Inferior parietal cortex (tissue), 1 donor: ENCODE measurements around the gene KCND3.

ENCODE experiments used
- DNase-seq: peaks from one replicate; pipeline ENCODE4 v3.0.0-alpha.2; 2016; ENCODE audit errors: extremely low spot score

KCND3 gene

DNA sequence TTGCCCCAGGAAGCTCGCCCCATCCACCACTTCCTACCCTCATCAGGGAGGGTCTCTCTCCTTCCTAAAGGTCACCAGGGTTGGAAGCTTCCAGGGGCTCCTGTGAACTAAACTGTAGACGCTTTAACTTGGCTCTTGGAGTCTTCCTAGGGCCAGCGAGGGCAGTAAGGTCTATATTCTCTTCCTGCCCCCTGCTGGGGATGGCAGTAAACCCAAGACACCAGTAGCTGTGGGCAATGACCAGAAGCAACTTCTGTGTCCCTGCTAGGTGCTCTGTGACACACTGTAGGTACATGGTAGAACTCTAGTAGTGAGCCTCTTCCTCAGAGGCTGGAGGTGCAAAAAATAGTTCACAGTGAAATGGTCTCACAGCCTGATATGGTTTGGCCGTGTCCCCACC, 30.0 kb downstream of the KCND3 start:
- DNase-seq = no peak

DNA sequence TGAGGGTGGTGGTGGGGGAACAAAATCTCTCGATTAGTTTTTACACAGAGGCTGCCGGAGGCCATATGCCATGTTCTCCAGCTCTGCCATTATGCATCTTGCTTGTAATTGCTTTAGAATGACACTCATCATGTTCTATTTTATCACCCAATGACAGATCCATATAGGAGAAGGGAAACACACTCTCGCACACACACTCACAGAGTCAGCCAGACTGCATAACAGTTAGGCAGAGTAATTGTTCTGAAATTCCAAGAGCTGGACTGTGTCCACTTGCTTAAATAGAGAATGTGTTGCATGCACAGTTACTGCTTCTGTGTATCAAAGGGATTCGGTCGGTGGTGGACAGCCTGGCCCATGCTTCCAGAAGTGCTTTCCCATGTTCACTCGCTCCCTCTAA, 30.6 kb downstream of the KCND3 start:
- DNase-seq = no peak

DNA sequence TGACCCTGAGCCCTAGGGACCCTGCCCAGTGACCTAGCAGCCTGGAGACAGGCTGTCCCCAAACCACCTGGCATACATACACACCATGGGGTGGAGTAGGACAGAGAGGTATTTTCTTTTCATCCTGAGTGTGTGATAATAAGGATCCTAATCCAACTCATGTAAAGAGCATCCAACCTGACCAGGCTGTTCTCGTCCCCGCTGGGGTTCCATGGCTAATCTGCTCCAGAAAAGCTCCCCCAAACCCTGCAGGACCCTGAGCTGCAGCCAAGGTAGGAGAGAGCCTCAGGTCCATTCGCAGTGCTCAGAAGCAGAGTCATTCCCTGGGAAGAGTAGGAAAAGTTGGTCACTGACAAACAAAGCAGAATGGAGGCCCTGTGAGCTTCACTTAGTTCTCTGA, 31.4 kb downstream of the KCND3 start:
- no peak for DNase-seq

DNA sequence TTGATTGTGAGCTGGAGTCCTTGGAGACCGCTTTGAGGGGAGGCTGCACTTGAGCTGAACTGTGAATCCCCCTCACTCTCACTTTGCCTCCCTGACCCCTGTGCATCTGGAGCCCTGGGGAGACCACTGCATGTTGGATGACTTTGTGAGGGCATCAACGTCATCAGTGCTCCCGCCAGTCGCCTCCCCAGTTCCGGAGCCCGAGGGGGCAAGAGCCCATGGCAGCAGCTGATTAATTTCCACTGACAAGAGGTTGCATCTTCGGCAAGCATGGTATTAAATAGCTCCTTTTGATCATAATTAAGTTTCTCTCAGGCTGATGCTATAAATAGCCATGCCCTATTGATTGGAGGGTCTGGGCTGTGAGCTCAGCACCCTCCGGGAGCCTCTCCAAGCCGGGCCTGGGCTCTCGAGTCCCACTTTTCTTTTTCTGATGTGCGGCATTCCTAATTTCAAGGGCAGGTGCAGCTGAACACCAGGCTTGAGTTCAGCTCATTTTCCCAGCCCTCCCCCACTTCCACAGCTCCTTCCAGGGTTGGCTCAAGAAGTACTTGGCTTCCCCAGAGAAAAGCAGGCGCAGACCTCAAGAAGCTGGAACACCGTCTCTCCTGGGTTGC, 33.2 kb downstream of the KCND3 start:
- DNase-seq = no peak

DNA sequence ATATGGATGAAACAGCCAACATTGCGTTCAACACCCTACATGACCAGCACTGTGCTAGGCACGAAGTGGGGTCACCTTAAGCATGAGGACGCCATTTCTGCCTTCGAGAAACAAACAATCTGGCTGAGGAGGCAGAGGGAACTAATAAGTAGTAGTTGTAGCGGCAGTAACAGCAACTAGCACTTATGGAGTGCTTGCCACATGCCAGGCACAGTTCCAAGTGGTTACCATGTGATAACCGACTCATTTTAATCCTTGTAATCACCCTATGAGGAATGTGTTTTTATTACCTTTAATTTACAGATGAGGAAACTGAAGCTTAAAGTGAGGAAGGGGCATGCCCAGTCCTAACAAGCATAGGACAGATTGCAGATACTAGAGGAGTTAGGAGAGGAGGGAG, 33.7 kb downstream of the KCND3 start:
- no peak for DNase-seq

DNA sequence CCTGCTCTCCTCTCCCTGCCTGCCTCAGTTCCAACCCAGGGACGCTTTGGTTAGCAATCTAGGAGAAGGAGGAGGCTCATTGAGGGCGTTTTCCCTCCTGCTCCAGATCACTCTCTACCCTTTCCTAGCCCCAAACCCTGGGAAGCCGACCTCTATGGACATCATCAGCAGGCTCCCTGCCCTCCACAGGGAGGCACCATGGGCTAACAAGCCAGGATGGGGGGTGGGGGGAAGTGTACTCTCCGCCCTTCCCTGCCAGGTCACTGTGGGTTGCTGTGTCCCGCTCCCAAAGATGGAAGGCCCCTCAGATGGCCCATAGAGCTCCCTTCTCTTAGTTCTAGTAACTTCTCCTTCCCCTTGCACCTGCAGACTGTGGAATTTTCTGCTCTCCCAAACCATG, 35.7 kb downstream of the KCND3 start:
- no peak for DNase-seq

DNA sequence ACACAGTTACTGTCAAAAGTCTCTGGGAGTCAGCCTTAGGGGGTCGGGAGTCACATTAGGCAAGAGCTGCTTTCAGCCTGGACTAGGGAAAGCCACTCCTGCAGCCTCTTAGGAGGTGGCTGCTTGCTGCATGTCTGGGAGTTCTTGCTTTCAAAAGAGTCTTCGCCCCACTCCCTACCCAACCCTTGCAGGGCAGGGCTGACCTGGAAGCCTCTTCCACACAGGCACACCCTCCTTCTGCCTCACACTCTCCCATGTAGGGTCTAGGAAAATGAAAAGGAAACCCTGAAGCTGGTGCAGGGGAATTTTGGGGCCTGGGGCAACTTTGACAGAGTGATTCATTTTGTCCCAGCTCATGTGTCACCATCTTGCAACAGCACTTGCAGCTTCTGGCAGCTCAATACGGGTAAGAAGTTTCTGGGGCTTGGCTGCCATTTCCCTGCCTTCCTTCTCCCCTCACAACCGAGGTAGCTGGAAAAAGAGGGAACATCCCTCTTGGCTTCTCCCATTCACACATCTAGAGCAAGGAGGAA, 37.3 kb downstream of the KCND3 start:
- no peak for DNase-seq

DNA sequence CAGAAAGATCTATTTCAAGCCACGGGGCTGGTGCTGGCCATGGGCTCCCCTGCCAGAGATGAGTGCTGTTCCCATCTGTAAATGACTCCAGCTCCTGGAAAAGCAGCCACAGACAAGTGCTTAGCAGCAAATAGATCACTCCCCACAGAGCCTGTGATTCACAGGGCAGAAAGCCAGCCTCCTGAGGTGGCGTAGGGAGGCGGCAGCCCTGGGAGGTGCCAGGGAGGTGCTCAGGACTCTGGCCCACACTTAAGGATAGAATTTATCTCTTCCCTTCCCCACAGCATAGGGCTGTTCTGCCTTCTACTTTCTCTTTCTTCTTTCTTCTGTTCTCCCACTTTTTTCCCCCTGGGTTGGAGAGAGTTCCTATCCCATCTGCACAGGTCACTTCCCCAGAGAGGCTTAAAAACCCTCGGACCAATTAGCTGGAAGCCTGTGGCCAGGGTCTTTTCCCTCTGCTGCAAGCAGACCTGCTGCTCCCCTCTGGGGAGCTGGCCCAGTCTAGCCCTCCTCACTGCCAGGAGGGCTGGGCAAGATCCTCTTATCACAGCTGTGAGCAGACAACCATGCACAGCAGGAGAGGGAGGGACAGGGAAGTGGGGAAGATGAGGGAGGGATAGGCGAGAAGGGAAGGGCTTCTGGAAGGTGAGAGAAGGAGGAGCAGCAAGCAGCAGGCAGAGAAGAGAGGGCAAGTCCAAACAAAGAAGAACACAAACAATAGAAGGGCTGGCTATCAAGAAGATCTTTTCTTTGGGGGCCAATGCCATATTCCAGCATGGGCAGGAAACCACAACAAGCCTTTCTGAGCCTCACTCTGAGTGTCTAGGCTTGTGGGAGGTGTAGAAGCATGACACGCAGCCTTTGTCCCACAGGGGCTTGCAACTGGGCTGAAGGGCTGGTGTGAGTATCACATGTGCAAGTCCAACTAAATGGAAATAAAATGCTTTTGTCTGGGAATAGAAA, 41.0 kb downstream of the KCND3 start:
- DNase-seq = peak; percentile 45

DNA sequence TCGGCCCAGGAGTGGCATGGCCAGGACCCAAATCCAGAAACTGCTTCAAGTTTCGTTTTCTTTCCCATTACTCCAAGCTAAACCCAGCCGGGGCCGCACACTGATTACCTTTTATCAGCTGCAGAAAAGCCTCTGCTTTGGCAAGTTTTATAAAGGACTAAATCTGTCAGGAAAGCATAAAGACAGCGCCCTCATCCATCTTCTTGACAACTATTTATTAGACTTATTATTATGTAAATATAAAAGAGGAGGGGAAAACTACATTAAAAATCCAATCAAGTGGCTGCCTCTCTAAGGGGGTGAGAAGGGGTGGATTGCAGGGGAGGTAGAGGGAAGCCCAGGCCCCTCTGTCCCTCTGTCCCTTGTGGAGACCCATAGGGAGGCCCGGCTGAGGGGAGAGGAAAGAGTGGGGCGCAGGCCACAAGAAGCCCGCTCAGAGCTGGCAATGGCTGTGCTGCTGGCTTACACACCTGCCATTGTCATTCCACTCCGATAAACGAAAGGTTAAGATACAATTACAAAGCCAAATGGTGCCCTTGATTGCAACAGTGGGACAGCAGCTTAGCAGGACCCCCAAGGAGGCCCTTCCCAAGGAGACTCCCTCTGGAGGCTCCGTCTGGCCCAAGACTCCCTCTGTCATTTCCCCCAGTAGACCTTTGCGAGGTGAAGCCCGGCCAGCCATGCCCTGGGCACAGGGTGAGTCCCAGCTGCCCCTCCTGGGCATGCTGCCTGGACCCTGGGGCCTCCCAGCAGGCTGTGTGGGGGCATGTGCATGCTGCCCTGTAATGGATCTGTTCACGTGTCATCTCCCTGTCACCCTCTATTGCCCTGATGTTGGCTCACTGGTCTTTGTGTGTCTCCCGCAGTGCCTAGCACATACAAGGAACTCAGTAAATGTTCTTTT, 45.4 kb downstream of the KCND3 start:
- no peak for DNase-seq

DNA sequence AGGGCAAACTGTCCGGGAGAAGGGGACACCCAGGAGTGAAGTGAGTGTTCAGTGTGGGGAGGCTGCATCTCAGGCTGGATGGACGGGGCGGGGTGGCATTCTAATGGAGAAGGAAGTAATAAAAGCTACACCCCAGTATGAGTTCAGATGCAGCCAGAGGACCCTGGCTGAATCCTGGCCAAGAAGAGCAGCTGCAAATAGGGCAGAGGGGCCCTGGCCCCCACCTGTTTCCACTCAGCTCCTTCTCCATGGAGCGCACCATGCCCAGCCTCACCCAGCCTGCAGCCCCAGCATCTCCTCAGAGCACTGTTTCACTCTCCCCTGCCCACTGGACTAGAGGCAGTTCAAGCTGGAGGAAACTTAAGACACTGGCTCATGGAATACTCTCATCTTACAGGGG, 46.4 kb downstream of the KCND3 start:
- no peak for DNase-seq

DNA sequence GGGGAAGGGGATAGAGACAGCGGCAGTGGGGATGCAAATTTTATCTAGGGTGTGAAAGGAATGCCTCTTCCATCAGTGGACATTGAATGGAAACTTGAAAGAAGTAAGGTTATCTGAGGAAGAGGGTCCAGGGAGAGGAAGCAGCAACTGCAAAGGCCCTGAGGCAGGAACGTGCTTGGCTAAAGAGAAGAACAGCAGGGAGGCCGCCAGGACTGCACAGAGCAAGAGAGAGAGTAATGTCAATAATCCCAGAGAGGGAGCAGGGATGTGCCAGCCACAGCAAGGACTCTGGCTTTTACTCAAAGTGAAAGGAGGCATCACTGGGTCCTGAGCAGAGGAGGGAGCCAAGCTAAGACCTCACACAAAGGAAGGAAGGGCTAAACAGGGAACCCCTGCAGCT, 50.9 kb downstream of the KCND3 start:
- DNase-seq = no peak

DNA sequence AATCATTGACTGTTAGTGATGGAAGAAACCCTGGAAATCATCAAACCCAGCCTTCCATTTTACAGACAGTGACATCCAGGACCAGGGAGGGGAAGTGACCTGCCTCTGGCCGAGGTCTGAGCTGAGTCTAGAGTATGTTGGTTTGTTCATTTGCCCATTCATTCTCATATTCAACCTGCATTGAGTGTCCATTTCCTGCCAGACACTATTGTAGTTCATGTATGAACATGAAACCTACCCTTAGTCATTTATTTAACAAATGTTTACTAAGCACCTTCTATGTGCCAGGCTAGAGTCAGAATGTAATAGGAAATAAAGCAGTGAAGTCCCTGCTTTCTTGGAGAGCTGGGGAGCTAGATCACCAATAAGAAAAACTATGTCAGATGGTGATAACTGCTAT, 51.3 kb downstream of the KCND3 start:
- DNase-seq = no peak

DNA sequence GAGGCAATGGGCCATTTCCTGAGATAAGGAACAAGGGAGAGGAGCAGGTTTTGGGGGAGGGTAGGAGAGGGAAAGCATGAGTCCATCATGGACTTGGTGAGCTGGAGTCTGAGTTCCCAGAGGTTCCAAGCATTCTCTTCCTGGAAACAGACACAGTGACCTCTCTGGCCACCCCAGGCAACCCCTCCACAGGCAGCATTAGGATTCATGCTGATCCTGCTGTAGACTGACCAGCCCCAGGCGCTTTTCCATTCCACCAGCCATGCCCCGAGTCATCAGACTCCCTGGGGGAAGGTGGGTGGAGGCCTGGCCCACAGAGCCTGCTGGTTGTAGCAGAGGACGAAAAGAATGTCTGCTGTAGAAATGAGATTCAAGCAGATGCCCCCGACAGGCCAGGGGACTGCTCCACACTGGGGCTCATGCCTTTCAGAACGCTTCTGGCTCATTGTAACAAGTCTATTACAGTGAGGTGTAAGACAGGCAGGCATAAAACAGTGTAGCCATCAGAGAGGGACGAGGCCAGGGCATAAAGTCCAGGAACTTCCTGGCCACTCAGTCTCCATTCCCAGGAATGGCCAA, 52.2 kb downstream of the KCND3 start:
- no peak for DNase-seq

DNA sequence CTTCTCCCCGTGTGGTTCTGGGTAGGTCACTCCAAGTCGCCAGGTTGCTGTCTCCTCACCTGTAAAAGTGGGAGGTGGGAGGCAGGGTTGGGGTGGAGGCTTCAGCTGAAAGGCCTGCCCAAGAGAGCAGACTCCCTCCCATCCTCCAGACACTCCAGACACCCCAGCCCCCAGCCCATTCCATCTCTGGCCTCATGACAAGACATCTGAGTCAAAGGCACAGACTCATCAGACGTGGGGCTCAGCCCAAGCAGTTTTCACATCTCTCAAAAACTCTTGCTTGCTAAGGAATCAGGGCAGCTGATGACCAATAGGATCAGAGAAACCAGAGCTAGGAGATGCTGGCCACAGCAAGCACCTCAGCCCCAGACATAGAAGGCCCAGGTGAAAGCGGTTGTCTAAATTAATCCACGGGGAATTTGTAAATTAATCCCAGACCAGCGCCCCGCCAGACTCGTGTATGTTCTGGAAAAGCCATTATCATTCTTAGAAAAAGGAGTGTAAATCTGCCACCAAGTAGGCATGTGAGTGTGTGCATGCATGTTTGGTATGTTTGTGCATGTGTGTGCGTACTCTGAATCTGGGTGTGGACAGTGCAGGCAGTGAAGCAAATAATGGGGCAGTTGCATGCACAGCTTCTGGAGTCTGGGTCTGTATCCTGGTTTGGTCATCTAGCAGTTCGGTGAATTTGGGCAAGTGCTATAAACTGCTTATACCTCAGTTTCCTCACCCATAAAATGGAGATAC, 55.2 kb downstream of the KCND3 start:
- DNase-seq = no peak

DNA sequence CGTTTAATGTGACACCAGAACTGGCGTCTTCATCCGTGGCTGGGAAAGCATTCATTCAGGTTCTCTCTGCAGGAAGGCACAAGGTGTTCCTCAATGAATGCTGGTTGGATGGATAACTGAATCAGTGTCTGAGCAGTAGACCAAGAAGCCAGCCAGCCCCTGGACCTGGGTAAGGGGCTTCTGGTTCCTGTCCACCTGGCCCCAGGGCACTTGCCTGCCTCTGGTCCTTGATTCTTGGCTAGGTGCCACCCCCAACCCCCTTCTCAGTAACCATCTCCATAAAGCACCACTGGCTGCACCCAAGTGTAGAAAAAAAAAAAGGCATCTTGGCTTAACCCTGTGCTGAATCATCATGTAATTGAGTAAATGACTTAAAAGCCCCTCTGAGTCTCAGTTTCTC, 59.1 kb downstream of the KCND3 start:
- DNase-seq = no peak

DNA sequence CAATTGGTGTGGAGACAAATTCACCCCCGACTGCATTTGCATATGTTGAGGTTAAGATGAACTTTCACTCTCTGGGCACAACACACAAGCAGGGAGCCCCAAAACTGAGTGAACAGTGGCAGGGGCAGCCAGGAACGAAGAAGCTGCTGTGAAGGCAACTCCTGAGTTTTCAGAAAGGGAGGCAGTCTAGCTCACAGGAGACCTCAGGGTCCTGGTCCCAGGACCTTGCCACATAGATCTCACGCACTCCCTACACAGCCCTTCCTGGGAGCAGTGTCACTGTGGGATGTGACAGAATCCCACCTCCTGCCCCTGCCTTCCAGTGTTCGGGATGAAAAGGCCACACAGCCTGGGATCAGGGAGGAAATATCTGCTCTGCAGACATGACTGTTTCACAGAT, 60.9 kb downstream of the KCND3 start:
- DNase-seq = no peak

DNA sequence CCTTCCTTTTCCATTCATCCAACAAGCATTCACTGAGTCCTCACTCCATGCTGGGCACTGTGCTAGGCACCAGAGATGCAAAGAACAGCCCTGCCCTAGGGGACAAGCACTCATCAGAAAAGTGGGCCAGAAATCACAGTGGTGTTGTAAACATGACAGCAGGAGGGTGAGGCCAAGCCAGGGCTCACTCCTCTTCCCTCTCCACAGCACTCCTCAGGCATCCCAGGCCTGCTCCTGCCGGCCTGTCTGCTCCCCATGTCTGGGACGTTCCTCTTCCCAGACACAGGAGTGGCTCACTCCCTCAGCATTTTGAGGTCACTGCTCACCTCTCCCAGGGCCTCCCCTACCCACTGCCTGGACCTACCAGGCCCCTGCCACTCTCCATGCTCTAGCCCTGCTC, 61.8 kb downstream of the KCND3 start:
- DNase-seq = no peak

DNA sequence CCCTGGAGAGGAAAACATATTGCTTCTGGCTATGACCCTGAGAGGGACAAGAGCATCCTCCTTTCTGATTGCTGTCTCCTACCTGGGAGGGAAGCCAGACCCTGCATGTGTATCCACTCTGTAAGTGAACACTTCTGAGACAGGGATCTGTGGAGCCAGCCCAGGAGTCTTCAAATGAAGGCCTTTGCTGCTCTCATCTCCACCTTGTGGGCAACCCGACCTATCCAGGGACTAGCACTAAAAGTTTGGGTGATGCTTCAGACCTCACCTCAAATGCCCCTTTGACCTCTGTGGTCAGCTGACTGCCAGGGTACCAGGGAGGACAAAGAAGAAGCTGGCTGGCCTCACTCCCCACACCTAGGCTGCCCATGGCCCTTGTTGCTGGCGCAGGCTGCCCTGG, 64.7 kb downstream of the KCND3 start:
- DNase-seq = no peak

DNA sequence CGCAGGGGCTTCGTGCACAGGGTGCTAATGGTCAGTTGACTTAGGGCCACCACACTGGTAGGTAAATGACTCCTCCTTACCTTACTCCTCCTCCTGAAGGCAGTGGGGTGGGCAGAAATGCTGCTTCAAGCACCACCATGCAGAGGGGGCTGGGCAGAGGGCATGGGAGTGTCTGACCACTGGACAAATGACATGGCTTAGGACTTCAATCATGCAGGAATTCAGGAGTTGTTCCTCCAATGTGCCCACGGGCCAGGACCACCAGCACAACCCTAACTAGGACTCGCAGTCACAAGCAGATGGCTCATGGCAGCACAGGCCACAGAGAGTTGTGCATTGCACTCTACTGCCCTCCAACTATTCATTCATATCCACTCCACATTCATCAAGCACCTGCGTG, 65.7 kb downstream of the KCND3 start:
- no peak for DNase-seq

DNA sequence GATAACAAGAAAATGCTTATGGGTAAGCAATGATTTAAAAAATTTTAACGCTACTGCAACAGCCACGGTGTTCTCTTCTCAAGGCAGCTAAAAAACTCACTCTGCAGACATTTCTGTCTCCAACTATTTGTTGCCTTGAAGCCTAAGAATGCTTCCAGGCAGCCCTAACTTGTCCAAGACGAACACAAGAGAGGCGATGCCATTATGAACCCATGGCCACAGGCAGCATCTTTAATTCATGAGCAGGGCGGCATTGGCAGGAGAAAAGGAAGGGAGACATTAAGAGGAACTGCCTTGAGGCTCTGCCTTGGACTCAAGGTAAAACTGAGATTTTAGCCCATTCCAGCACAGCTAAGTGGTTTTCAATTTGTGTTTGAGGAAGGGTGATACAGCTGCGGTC, 67.5 kb downstream of the KCND3 start:
- DNase-seq = no peak
